Panc1 (cell line): Measurements from ENCODE around the gene ARL11. TPM values are rescaled to one million over a fixed set of nuclear protein-coding genes. Genes with fewer than 3 reads are reported as not detected.

Experiments used
- ATAC-seq: fragments of 200-7000 bp; cut with Tn5 transposase; 2 replicates; pipeline ENCODE4 v1.9.1; 2020; ENCODE audit warnings: mild to moderate bottlenecking, moderate library complexity
- BruUV-seq: library from RNA; stranded (reverse); fragments of 400-500 nt; replicated peaks from 2 replicates; lab custom pipeline; 2021; lab: Mats Ljungman, UMichigan
- CTCF ChIA-PET: fragments of 300-600 bp; sonication (Branson Sonifier 250); formaldehyde crosslinking; loops from one replicate; lab custom pipeline; 2022; ENCODE audit warnings: antibody characterized with exemption; lab: Charles Lee
- POLR2A ChIA-PET: fragments of 300-600 bp; sonication (Branson Sonifier 250); formaldehyde crosslinking; loops from one replicate; lab custom pipeline; 2022; ENCODE audit warnings: antibody characterized with exemption; lab: Charles Lee
- DNase-seq: peaks from one replicate; pipeline ENCODE4 v3.0.0-alpha.2; 2010; ENCODE audit warnings: low read depth, low spot score
- H3K27ac ChIP-seq: 2 replicates; pipeline ENCODE4 v1.5.1; 2011; ENCODE audit warnings: mild to moderate bottlenecking, low read length, inconsistent platforms
- H3K27me3 ChIP-seq: fragments of 200-500 bp; sonication (Bioruptor generic); 2 replicates; pipeline ENCODE4 v1.6.0; 2014; ENCODE audit warnings: low read length, inconsistent platforms; ENCODE audit not compliant: control insufficient read depth, insufficient read depth
- H3K36me3 ChIP-seq: fragments of 200-500 bp; sonication (Bioruptor generic); 2 replicates; pipeline ENCODE4 v1.5.1; 2014; ENCODE audit warnings: inconsistent platforms, mild to moderate bottlenecking, low read length, moderate library complexity; ENCODE audit not compliant: control insufficient read depth, insufficient read depth
- H3K4me1 ChIP-seq: 2 replicates; pipeline ENCODE4 v1.5.1; 2011; ENCODE audit warnings: inconsistent platforms, mild to moderate bottlenecking, low read length, moderate library complexity; ENCODE audit not compliant: control insufficient read depth, insufficient read depth
- H3K4me3 ChIP-seq, 2 experiments: 2 replicates each; pipeline ENCODE4 v1.5.1; 2011 to 2012; ENCODE audit warnings: low read depth in 2 of 2, low read length in 2 of 2, mild to moderate bottlenecking in 2 of 2, inconsistent platforms in 1 of 2, moderate library complexity in 1 of 2
- H3K9me3 ChIP-seq: fragments of 200-500 bp; sonication (Bioruptor generic); 2 replicates; pipeline ENCODE4 v1.5.1; 2014; ENCODE audit warnings: low read depth, mild to moderate bottlenecking, inconsistent platforms, low read length, moderate library complexity; ENCODE audit not compliant: control insufficient read depth, insufficient read depth
- CTCF ChIP-seq: fragments of 450-650 bp; IDR thresholded peaks from 2 replicates; pipeline ENCODE4 v1.5.1; 2017; ENCODE audit warnings: mild to moderate bottlenecking
- POLR2AphosphoS5 ChIP-seq: IDR thresholded peaks from 2 replicates; pipeline ENCODE4 v1.6.1; 2012; ENCODE audit warnings: mild to moderate bottlenecking, low read depth, low read length, moderate library complexity
- REST ChIP-seq, 2 experiments: IDR thresholded peaks; 2 replicates each; pipeline ENCODE4 v1.6.1; 2011 to 2012; ENCODE audit warnings: low read depth in 2 of 2, control low read depth in 1 of 2, low read length in 1 of 2, mild to moderate bottlenecking in 1 of 2, moderate library complexity in 1 of 2; ENCODE audit not compliant: insufficient read depth in 1 of 2
- SIN3A ChIP-seq: IDR thresholded peaks from 2 replicates; pipeline ENCODE4 v1.6.1; 2012; ENCODE audit warnings: low read depth, mild to moderate bottlenecking, low read length, moderate library complexity, borderline replicate concordance; ENCODE audit not compliant: insufficient read depth
- TCF7L2 ChIP-seq: IDR thresholded peaks from 2 replicates; pipeline ENCODE4 v1.6.1; 2011; ENCODE audit warnings: mild to moderate bottlenecking, low read depth, low read length, inconsistent platforms
- in situ Hi-C: cut with HindIII; loops from 2 replicates; pipeline ENCODE4 v1.10.0; 2016; ENCODE audit warnings: low sequenced_read_pairs, low pct_unique_long_range_greater_than_20kb
- intact Hi-C: fragments of 100-400 bp; cut with micrococcal nuclease; formaldehyde crosslinking; loops from one replicate; pipeline ENCODE4 v1.10.0; 2022; ENCODE audit not compliant: unreplicated experiment
- total RNA-seq: library from RNA; stranded (reverse); gene quantifications from one replicate; pipeline ENCODE4 v1.2.1, GENCODE V29; 2021; ENCODE audit not compliant: unreplicated experiment

ARL11 gene
- total RNA-seq, 1 experiment from 2014 or later, result not detected

- in situ Hi-C loops, result no loop called here
- POLR2A ChIA-PET, result no interaction called here
- DNase-seq, result no peak
These were observed 11.6 kb upstream of the ARL11 start for GRCh38 chr13:49616676-49617065.

GRCh38 chr13:49620170-49620621 is 8.1 kb upstream of the ARL11 start:
- in situ Hi-C loops, result no loop called here
- DNase-seq, result no peak
- CTCF ChIA-PET, result no interaction called here
- TF ChIP-seq SIN3A (no peak), POLR2AphosphoS5 (no peak), REST (IDR thresholded peaks at IDR 0.05; ENCODE audit: insufficient read depth in 1 of 2, low read depth in 2 of 2, low read length in 1 of 2) (no peak)
- Histone ChIP-seq H3K36me3 (no peaks in the 10 kb centered on the region), H3K4me3 (peak overlapping the region; percentile 43 to 65), H3K4me1 (no peaks in the 10 kb centered on the region), H3K27ac (no peak overlapping the region), H3K27me3 (no peaks in the 10 kb centered on the region), H3K9me3 (no peaks in the 10 kb centered on the region)
- POLR2A ChIA-PET, result no interaction called here
- no peak; the same call in 1 of the 2 replicates for ATAC-seq
- no TSS peak for BruUV-seq
- intact Hi-C loops, result no loop called here

More at GRCh38 chr13:49616676-49617065, 11.6 kb upstream of the ARL11 start:
- no peak overlapping the region for H3K27ac ChIP-seq
- H3K4me1 ChIP-seq, result no peaks in the 10 kb centered on the region
- H3K36me3 ChIP-seq, result no peaks in the 10 kb centered on the region
- H3K9me3 ChIP-seq, result no peaks in the 10 kb centered on the region
- H3K4me3 ChIP-seq, result no peak overlapping the region
- no peak for ATAC-seq
- intact Hi-C loops, result no loop called here
- no peaks in the 10 kb centered on the region for H3K27me3 ChIP-seq
- TF ChIP-seq TCF7L2, result no peak
- no peak for TF ChIP-seq SIN3A
- TF ChIP-seq REST (IDR thresholded peaks at IDR 0.05; ENCODE audit: insufficient read depth in 1 of 2, low read depth in 2 of 2, low read length in 1 of 2), result no peak
- TF ChIP-seq CTCF, result no peak
- no peak for TF ChIP-seq POLR2AphosphoS5
- no TSS peak for BruUV-seq
- CTCF ChIA-PET, result no interaction called here
